DOHH2 (cell line): ENCODE measurements around the gene UXT.
"Not testable (repeated sequence)": the region's sequence is repeated elsewhere in the genome, so short reads cannot be mapped to it uniquely, and the experiment has no call there.

ENCODE experiments used
- EZH2phosphoT487 ChIP-seq: fragments of 200-600 bp; sonication (generic); IDR thresholded peaks from 2 replicates; pipeline ENCODE4 v1.6.1; 2017; ENCODE audit warnings: borderline replicate concordance, mild to moderate bottlenecking, antibody characterized with exemption, low read length, moderate library complexity, mixed read lengths
- TF ChIP-seq, protein P1 (sequence below): fragments of 200-600 bp; sonication (generic); IDR thresholded peaks from one replicate; pipeline ENCODE4 v1.5.1; 2014; ENCODE audit warnings: antibody characterized with exemption, mild to moderate bottlenecking, low read depth, low read length; ENCODE audit not compliant: poor library complexity, severe bottlenecking

DNA sequence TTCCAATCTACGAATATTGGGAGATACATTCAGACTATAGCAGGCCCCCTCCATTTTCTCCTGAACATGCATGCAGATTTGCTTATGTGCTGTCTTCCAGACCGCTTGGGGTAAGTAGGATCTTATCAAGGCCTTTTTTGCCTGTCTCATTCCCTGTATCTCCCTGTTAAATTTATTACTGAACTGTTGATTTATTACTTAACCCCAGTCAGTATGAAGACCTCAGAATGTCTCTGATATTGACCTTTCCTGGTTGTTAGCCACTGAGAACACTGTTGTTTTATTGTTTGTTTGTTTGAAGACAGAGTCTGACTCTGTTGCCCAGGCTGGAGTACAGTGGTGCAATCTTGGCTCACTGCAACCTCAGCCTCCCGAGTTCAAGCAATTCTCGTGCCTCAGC is 6.8 kb upstream of the UXT start:
- TF ChIP-seq EZH2phosphoT487: not testable (repeated sequence)
- TF ChIP-seq, protein P1, sequence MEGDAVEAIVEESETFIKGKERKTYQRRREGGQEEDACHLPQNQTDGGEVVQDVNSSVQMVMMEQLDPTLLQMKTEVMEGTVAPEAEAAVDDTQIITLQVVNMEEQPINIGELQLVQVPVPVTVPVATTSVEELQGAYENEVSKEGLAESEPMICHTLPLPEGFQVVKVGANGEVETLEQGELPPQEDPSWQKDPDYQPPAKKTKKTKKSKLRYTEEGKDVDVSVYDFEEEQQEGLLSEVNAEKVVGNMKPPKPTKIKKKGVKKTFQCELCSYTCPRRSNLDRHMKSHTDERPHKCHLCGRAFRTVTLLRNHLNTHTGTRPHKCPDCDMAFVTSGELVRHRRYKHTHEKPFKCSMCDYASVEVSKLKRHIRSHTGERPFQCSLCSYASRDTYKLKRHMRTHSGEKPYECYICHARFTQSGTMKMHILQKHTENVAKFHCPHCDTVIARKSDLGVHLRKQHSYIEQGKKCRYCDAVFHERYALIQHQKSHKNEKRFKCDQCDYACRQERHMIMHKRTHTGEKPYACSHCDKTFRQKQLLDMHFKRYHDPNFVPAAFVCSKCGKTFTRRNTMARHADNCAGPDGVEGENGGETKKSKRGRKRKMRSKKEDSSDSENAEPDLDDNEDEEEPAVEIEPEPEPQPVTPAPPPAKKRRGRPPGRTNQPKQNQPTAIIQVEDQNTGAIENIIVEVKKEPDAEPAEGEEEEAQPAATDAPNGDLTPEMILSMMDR: not testable (repeated sequence)
